ENCODE results near the gene SAFB2. TPM values are rescaled to one million over a fixed set of nuclear protein-coding genes. Genes with fewer than 3 reads are reported as not detected.

The SAFB2 gene
- polyA plus RNA-seq (ENCODE audit: insufficient read length in 3 of 3), result 100 to 1,000 TPM in 1 of 3 donors, 10 to 100 TPM in 2; 77.7 to 108 (median 84.4) TPM
- long read RNA-seq, donor 1, partial matches to known transcripts, result 52 of 53 reads
- long read RNA-seq, donor 1, other reads (novel, unspliced or antisense), result 0 of 53 reads
- long read RNA-seq, donor 2, partial matches to known transcripts, result 33 of 36 reads
- long read RNA-seq, donor 2, other reads (novel, unspliced or antisense), result 0 of 36 reads
- long read RNA-seq, donor 3, partial matches to known transcripts, result 57 of 63 reads
- long read RNA-seq, donor 3, other reads (novel, unspliced or antisense), result 5 of 63 reads
- long read RNA-seq, donor 4, partial matches to known transcripts, result 1,543 of 1,578 reads
- long read RNA-seq, donor 4, other reads (novel, unspliced or antisense), result 33 of 1,578 reads
- long read RNA-seq, donor 5, result 0 reads
- long read RNA-seq, donor 6, partial matches to known transcripts, result 120 of 127 reads
- long read RNA-seq, donor 6, other reads (novel, unspliced or antisense), result 6 of 127 reads
- long read RNA-seq, donor 7, partial matches to known transcripts, result 116 of 118 reads
- long read RNA-seq, donor 7, other reads (novel, unspliced or antisense), result 0 of 118 reads
- long read RNA-seq, donor 8, result 0 reads
- long read RNA-seq, donor 9, partial matches to known transcripts, result 22 of 23 reads
- long read RNA-seq, donor 9, other reads (novel, unspliced or antisense), result 0 of 23 reads
- long read RNA-seq, donor 10, partial matches to known transcripts, result 63 of 64 reads
- long read RNA-seq, donor 10, other reads (novel, unspliced or antisense), result 0 of 64 reads
- long read RNA-seq, donor 11, partial matches to known transcripts, result 32 of 33 reads
- long read RNA-seq, donor 11, other reads (novel, unspliced or antisense), result 0 of 33 reads
- long read RNA-seq, donor 12, partial matches to known transcripts, result 39 of 39 reads
- long read RNA-seq, donor 12, other reads (novel, unspliced or antisense), result 0 of 39 reads
- long read RNA-seq, donor 13, result 0 reads
- long read RNA-seq, donor 14, partial matches to known transcripts, result 23 of 23 reads
- long read RNA-seq, donor 14, other reads (novel, unspliced or antisense), result 0 of 23 reads
- long read RNA-seq, donor 15, partial matches to known transcripts, result 15 of 16 reads
- long read RNA-seq, donor 15, other reads (novel, unspliced or antisense), result 0 of 16 reads
- long read RNA-seq, donor 16, partial matches to known transcripts, result 986 of 1,009 reads
- long read RNA-seq, donor 16, other reads (novel, unspliced or antisense), result 20 of 1,009 reads

DNA sequence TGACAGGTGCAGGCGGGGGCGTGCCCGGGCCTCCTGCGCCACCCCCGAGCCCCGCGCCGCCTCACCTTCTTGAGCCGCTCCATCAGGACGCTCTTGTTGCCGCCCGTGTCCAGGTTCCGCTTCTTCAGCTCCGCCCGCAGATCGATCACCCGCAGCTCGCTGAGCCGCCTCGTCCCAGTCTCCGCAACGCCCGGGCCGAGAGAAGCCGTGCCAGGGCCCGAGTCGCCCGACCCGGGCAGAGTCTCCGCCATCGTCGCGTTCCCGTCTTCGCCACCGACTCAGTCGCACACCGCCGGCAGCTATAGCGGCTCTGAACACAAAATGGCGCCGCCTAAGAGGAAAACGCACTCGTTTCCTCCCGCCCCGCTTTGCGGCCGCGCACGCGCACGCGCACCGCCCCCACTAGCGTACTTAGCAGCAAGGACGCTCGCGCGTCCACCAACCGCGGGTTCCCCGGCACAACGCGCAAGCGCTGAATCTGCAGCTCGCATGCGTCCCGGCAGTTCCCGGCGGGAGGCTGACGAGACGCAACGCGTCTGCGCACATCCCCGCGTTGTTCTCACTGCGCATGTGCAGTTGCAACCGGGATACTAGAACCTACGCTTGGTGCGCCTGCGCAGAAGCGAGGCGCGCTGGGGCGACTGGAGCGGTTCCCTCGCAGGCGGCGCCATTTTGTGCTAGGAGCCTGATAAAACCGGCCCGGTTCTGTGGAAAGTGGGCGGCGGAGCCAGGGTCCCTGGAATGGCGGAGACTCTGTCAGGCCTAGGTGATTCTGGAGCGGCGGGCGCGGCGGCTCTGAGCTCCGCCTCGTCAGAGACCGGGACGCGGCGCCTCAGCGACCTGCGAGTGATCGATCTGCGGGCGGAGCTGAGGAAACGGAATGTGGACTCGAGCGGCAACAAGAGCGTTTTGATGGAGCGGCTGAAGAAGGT, at the start of gene SAFB2, which contains the start of gene SAFB:
Gene SAFB2 (minus strand): TSS at position 312 of the 932 bp plus-strand sequence. CDS start 61 bp downstream, at position 251.
Gene SAFB (plus strand): TSS at position 619 of the 932 bp plus-strand sequence. CDS start 123 bp downstream, at position 742.
- DNase-seq (ENCODE audit: extremely low read depth in 1 of 11, low read depth in 9 of 11, low spot score in 4 of 11), result peak; percentile 98 to 100 (median 100)

DNA sequence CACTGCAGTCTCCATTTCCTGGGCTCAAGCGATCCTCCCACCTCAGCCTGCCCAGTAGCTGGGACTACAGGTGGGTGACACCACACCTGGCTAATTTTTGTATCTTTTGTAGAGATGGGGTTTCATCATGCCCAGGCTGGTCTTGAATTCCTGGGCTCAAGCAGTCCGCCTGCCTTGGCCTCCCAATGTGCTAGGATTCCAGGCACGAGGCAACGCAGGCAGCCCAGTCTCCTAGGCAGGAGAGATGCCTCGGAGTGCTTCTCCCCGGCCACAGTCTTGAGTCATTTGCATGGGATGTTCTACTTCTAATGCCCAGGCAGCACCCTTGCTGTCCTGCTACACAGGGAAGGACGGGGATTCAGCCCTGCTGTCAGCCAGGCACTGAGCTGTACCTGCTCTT, 49.0 kb upstream of the SAFB2 start:
- no peak for DNase-seq (ENCODE audit: extremely low read depth in 1 of 11, low read depth in 9 of 11, low spot score in 4 of 11)

DNA sequence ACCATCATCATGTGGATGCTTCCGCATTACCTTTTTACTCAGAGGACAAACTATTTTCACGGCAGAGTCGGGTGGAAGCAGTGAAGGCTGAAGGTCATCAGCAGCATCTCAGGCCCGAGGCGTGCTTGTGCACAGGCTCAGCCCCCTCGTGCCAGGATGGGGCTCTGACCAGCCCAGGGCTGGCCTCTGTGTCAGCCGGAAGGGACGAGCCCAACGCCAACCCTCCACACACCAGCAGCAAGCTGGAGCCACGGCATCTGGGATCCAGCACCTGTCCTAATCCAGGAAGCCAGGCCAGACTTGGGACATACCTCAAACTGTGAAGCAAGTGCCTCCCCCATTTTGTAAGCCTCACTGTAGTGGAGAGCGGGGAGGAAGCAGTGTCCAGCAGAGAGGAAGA, 46.6 kb upstream of the SAFB2 start:
- DNase-seq (ENCODE audit: extremely low read depth in 1 of 11, low read depth in 9 of 11, low spot score in 4 of 11), result no peak

DNA sequence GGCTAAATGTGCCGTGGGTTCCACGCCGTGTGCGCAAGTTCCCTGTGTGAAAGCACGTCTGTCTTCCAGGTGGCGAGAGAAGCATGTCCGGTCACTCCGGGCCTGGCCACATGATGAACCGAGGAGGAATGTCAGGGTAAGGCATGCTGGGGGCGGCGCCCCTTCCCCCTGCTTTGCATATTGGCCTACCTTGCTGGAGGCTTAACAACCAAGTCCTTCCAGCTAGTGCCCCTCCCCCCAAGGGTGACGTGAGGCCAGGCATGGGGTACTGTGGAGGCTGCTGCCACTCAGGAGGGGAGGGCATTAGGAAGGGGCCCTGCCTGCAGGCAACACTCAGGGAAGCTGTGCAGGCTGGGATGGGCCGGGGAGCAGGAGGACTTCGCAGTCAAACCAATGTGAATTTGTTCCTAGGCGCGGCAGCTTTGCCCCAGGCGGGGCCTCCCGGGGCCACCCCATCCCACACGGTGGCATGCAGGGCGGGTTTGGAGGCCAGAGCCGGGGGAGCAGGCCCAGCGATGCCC, 45.2 kb upstream of the SAFB2 start:
- no peak for DNase-seq (ENCODE audit: extremely low read depth in 1 of 11, low read depth in 9 of 11, low spot score in 4 of 11)

DNA sequence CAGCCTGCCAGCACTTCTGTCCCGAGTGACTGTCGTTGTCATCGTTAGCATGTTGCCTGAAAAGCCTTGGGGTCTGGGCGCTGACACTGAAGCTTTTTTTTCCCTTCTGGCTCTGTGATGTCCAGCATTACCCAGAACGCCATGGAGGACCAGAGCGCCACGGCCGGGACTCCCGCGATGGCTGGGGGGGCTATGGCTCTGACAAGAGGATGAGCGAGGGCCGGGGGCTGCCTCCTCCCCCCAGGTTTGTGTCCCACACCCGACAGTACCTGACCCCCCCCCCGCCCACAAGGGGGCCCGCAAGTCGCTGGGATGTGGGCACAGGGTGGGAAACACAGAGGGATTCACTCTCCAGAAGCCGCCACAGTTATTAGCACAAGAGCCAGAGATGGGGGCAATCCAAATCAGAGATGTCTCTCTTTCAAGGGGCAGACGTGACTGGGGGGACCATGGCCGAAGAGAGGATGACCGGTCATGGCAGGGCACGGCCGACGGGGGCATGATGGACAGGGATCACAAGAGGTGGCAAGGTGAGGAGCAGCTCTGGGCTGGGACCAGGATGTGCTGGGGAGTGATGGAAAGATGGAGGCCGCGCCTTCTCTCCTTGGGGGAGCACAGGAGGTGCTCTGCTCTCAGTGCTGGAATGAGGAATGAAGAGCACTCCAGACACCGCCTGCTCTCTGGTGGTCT, 44.5 kb upstream of the SAFB2 start:
- DNase-seq (ENCODE audit: extremely low read depth in 1 of 11, low read depth in 9 of 11, low spot score in 4 of 11), result no peak

DNA sequence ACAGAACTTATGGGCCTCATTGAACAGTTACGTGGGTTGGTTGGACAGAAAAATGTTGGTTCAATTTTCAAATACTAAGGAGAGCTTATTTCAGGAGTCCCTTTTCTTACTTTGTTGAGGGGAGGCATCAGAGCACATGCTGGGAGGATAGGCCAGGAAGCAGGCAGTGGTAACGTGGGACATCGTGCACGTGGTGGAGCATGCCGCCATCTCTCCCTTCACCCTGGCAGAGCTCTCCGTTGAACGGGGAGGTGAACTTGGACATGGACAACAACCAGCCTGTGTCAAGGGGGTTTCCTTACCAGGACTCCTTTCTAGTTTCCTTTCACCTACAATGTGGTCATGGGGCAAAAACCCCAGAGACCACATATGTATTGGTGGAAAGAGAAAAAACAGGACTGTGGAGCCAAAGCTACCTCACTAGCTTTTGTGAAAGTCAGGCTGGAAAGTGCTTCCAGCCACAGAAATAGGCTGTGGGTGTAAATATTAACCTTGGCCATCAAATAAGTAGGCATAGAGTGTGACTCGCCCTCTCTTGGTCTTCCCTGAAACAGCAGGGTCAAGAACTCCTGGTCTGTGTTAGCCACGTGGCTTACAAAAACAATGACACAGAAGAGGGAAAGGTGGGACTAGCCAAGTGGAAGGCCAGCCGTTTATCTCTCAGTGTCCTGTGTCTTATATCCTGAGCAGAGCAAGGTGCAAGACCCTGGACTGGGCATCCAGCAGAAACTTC, 43.4 kb upstream of the SAFB2 start:
- no peak for DNase-seq (ENCODE audit: extremely low read depth in 1 of 11, low read depth in 9 of 11, low spot score in 4 of 11)

DNA sequence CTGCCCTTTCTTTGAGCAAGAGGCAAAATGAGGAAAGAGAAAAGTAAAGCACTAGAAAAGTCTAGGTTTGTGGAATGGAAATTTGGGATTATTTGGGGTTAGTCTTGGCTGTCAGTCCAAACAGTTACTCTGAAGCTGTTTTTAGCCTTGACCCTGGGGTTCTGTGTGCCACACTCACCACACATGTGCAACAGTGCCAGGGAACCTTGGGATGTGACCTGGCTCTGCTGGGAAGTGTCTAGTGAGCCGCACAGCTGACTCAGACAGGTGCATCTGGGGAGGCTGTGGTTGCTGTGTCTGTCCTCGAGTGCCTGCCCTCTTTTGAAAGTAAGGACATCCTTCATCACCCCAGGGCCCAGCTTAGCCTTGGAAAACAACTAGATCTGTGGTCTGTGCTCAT, 41.9 kb upstream of the SAFB2 start:
- no peak for DNase-seq (ENCODE audit: extremely low read depth in 1 of 11, low read depth in 9 of 11, low spot score in 4 of 11)

DNA sequence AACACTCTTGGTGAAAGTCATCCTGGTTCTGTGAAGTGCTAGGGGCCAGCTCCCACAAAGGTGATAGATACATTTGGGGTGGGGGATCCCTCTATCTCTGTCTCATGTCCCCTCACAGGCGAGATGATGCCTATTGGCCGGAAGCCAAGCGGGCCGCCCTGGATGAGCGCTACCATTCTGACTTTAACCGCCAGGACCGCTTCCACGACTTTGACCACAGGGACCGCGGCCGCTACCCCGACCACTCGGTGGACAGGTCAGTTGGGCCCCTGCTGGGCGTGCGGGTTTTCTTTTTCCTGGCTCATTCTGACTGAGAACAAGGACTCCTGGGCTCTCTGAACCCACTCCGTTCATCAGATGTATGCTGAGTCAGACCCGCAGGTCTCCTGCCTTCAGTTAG, 41.3 kb upstream of the SAFB2 start:
- DNase-seq (ENCODE audit: extremely low read depth in 1 of 11, low read depth in 9 of 11, low spot score in 4 of 11), result no peak

DNA sequence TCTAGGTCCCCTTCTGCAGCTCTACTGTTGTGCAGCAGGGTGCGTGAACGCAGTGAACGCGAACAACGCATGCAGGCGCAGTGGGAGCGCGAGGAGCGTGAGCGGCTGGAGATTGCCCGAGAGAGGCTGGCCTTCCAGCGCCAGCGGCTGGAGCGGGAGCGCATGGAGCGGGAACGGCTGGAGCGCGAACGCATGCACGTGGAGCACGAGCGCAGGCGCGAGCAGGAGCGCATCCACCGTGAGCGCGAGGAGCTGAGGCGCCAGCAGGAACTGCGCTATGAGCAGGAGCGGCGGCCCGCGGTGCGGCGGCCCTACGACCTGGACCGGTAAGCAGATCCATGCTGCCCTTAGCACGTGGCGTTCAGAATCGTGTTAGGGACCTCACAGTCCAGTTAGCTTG, 38.9 kb upstream of the SAFB2 start:
- no peak for DNase-seq (ENCODE audit: extremely low read depth in 1 of 11, low read depth in 9 of 11, low spot score in 4 of 11)

DNA sequence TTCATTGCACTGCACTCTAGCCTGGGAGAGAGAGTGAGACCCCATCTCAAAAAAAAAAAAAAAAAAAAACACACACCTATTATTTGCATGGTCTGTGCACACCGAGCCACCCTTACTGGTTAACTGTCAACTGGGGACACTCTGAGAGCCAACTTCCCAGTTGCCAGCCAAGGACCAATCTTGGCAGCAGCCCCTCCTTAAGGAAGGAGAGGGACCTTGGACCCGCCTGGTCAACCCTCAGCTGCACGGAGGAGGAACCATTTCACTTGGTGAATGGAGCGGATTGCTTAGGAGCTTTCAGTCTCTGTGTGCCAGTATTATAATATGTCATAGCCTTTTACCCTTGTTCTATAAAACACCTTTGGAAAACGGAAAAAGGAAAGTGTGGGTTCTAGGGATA, 32.8 kb upstream of the SAFB2 start:
- DNase-seq (ENCODE audit: extremely low read depth in 1 of 11, low read depth in 9 of 11, low spot score in 4 of 11), result no peak

DNA sequence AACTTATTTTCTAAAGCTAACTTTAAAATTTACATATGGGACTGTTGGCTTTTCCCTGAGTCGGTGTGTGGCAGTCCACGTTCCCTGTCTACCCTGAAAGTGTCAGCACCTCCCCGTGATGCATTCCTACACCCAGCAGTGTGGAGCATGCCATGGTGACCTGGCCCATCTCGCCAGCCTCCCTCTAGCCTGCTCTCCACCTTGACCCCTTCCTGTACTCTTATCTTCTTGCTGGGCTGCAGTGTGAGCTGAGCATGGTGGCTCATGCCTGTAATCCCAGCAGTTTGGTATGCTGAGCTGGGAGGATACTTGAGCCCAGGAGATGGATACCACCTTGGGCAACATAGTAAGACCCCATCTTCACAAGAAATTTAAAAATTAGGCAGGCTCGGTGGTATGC, 32.4 kb upstream of the SAFB2 start:
- no peak for DNase-seq (ENCODE audit: extremely low read depth in 1 of 11, low read depth in 9 of 11, low spot score in 4 of 11)

DNA sequence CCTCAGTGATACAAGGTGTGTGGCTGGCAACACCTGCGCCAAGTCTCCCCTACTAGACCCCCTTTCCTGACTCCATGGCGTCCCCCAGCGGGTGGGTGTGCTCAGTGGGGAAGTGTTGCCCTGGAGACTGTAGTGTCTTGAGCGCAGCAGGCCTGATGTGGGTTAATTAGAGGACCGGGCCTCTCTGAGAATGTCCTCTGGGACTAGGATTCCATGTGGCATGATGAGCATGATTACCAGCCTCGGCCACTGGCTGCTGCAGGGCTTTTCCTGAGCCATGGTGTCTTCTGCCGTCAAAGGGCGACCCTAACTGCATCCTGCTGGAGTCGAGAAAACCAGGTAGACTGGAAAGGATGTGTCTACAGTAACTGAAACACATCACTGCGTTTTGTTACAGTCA, 29.7 kb upstream of the SAFB2 start:
- DNase-seq (ENCODE audit: extremely low read depth in 1 of 11, low read depth in 9 of 11, low spot score in 4 of 11), result no peak

DNA sequence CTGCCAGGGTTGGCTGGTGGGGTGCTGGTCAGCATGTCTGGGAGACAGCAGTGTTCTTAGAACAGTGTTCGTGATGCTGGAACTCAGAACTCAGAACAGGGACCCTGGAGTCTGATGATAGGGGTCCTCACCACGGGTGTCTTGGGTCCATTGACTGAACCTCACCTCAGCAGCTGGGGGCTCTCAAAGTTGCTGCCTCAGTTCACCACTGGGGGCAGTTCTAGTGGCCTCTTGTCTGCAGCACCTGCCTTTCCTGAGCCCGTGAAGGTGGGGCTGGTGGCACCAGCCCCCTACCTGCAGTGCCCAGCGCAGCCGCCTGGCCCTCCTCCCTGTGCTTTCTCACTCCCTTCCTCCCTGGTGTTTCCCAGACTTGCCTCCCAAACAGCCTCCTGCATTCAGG, 28.8 kb upstream of the SAFB2 start:
- no peak for DNase-seq (ENCODE audit: extremely low read depth in 1 of 11, low read depth in 9 of 11, low spot score in 4 of 11)

DNA sequence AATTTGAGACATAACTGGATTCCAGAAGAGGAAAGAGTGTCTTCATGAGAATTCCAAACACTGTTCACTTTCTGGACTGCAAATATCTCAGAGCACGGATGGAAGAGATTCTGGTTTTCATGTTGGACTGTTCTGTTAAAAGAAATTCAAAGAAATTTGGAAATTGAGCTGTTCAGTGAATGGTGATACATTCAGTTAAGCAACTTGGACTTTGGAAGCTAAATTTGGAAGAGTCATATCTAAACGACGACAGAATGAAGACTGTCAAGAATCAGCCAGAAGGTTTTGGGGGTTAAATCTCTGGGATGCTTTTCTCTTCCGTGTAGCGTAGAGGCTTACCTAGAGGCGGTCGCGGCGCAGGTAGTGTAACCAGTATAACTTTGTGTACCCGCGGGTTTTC, 25.9 kb upstream of the SAFB2 start:
- no peak for DNase-seq (ENCODE audit: extremely low read depth in 1 of 11, low read depth in 9 of 11, low spot score in 4 of 11)

DNA sequence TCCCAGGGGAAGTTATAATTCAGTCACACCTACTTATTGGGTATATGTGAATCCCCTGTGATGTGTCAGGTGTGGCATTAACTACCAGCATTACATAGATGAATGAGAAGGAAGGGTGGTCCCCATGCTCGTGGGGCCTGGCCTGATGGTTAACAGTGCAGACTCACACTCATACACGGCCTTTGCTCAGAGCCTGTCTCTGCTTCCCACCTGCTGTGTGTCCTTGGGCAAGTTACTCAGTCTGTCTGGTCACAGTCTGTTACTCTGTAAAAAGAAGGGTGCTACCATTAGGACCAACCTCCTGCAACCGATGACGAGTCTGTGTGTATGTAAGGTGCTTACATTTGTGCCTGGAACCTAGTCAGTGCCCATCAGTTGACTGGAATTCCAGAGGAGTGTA, 24.1 kb upstream of the SAFB2 start:
- DNase-seq (ENCODE audit: extremely low read depth in 1 of 11, low read depth in 9 of 11, low spot score in 4 of 11), result no peak

DNA sequence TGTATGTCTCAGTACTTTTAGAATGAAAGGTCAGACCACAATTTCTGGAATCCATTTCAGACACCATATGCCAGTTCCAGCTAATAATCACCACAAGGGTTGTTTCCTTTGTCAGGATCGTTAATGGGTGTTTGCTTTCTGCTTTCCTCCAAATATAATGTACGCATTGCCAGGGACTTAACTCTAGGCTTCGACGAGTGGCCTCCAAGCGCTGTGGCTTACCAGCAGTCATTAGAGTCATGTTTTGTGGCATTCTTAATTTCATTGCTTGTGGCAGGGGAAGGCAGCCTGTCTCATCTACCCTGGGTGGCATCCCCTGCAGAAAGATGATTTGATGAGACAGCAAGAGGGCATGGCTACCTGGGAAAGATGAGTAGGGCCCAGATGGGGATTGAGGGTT, 22.8 kb upstream of the SAFB2 start:
- DNase-seq (ENCODE audit: extremely low read depth in 1 of 11, low read depth in 9 of 11, low spot score in 4 of 11), result no peak

DNA sequence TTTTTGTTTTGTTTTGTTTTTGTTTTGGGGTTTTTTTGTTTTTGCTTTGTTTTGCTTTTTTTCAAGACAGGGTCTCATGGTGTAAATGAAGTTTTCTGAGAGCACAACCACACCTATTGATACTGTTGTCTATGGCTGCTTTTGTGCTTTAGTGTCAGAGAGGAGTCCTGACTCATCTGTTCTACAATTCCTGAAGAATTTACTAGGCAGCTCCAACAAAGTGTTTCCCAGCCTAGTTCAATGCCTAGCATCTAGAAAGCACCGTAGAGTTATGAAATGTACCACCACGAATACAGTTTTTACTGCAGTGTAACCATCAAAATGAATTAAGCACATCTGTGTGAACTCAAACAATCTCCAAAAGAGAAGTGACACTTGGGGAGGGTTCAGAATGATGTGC, 21.5 kb upstream of the SAFB2 start:
- DNase-seq (ENCODE audit: extremely low read depth in 1 of 11, low read depth in 9 of 11, low spot score in 4 of 11), result no peak
